H9 (cell line): ENCODE data around the gene NGB. TPM values are rescaled to one million over a fixed set of nuclear protein-coding genes. Genes with fewer than 3 reads are reported as not detected.

Experiments used
- DNase-seq: peaks from one replicate; pipeline ENCODE4 v3.0.0-alpha.2; 2017
- H2AFZ ChIP-seq: one replicate; pipeline ENCODE4 v1.6.1; 2013; ENCODE audit warnings: mild to moderate bottlenecking, low read length, control low read depth, moderate library complexity
- H2AK5ac ChIP-seq: 2 replicates; pipeline ENCODE4 v1.6.1; 2013; ENCODE audit warnings: low read length, control low read depth, mixed read lengths; ENCODE audit not compliant: insufficient read length
- H2BK120ac ChIP-seq: one replicate; pipeline ENCODE4 v1.6.1; 2013; ENCODE audit warnings: low read depth, mild to moderate bottlenecking, low read length, control low read depth, inconsistent platforms; ENCODE audit not compliant: poor library complexity, severe bottlenecking
- H2BK12ac ChIP-seq: 2 replicates; pipeline ENCODE4 v1.6.1; 2013; ENCODE audit warnings: low read length, control low read depth, mixed read lengths, low read depth; ENCODE audit not compliant: insufficient read length
- H2BK15ac ChIP-seq: 2 replicates; pipeline ENCODE4 v1.6.1; 2013; ENCODE audit warnings: low read depth, low read length, control low read depth
- H2BK20ac ChIP-seq: one replicate; pipeline ENCODE4 v1.6.1; 2013; ENCODE audit warnings: low read depth, mild to moderate bottlenecking, low read length, control low read depth, inconsistent platforms; ENCODE audit not compliant: poor library complexity, severe bottlenecking
- H2BK5ac ChIP-seq: 2 replicates; pipeline ENCODE4 v1.6.1; 2013; ENCODE audit warnings: low read length, control low read depth, mixed read lengths; ENCODE audit not compliant: insufficient read length
- H3K14ac ChIP-seq: 2 replicates; pipeline ENCODE4 v1.6.1; 2013; ENCODE audit warnings: low read length, control low read depth; ENCODE audit not compliant: insufficient read depth
- H3K18ac ChIP-seq: 2 replicates; pipeline ENCODE4 v1.6.1; 2013; ENCODE audit warnings: low read depth, mild to moderate bottlenecking, mixed read lengths, low read length, control low read depth; ENCODE audit not compliant: insufficient read length
- H3K23ac ChIP-seq: 2 replicates; pipeline ENCODE4 v1.6.1; 2013; ENCODE audit warnings: low read length, control low read depth, mixed read lengths, low read depth; ENCODE audit not compliant: insufficient read length
- H3K23me2 ChIP-seq: 2 replicates; pipeline ENCODE4 v1.6.1; 2013; ENCODE audit warnings: low read depth, mild to moderate bottlenecking, mixed read lengths, low read length, control low read depth; ENCODE audit not compliant: insufficient read length, poor library complexity, severe bottlenecking
- H3K27ac ChIP-seq: 2 replicates; pipeline ENCODE4 v1.5.1; 2013; ENCODE audit warnings: low read length, control low read depth, mixed read lengths, low read depth; ENCODE audit not compliant: insufficient read length
- H3K27me3 ChIP-seq: 2 replicates; pipeline ENCODE4 v1.6.1; 2013; ENCODE audit warnings: low read length, control low read depth, inconsistent platforms; ENCODE audit not compliant: insufficient read depth
- H3K4ac ChIP-seq: 2 replicates; pipeline ENCODE4 v1.6.1; 2013; ENCODE audit warnings: low read depth, mild to moderate bottlenecking, control low read depth, inconsistent platforms, low read length, moderate library complexity
- H3K4me1 ChIP-seq: 2 replicates; pipeline ENCODE4 v1.6.1; 2013; ENCODE audit warnings: low read length, control low read depth, inconsistent platforms; ENCODE audit not compliant: insufficient read depth
- H3K4me2 ChIP-seq: 2 replicates; pipeline ENCODE4 v1.6.1; 2013; ENCODE audit warnings: low read length, control low read depth, mixed read lengths; ENCODE audit not compliant: insufficient read length, insufficient read depth
- H3K56ac ChIP-seq: 2 replicates; pipeline ENCODE4 v1.6.1; 2013; ENCODE audit warnings: low read depth, mild to moderate bottlenecking, mixed read lengths, low read length, control low read depth; ENCODE audit not compliant: insufficient read length
- H3K79me1 ChIP-seq: 2 replicates; pipeline ENCODE4 v1.6.1; 2013; ENCODE audit warnings: low read depth, mild to moderate bottlenecking, moderate library complexity, low read length, control low read depth, inconsistent platforms; ENCODE audit not compliant: insufficient read depth, poor library complexity, severe bottlenecking
- H3K79me2 ChIP-seq: 2 replicates; pipeline ENCODE4 v1.6.1; 2013; ENCODE audit warnings: low read length, control low read depth, inconsistent platforms; ENCODE audit not compliant: insufficient read depth
- H3K9ac ChIP-seq: 2 replicates; pipeline ENCODE4 v1.6.1; 2013; ENCODE audit warnings: low read length, control low read depth, mixed read lengths; ENCODE audit not compliant: insufficient read length; ENCODE audit errors: extremely low read depth
- H3K9me3 ChIP-seq: one replicate; pipeline ENCODE4 v1.6.1; 2013; ENCODE audit warnings: low read depth, low read length, inconsistent platforms; ENCODE audit not compliant: control insufficient read depth
- H3T11ph ChIP-seq: one replicate; pipeline ENCODE4 v1.6.1; 2013; ENCODE audit warnings: mild to moderate bottlenecking, low read length, control low read depth, inconsistent platforms
- H4K20me1 ChIP-seq: one replicate; pipeline ENCODE4 v1.6.1; 2013; ENCODE audit not compliant: control insufficient read depth, insufficient read length, insufficient read depth
- H4K5ac ChIP-seq: 2 replicates; pipeline ENCODE4 v1.6.1; 2013; ENCODE audit warnings: low read depth, mild to moderate bottlenecking, mixed read lengths, low read length, control low read depth; ENCODE audit not compliant: insufficient read length
- H4K8ac ChIP-seq: replicated peaks from 2 replicates; pipeline ENCODE4 v1.6.1; 2013; ENCODE audit warnings: low read length, control low read depth, mixed read lengths, low read depth; ENCODE audit not compliant: insufficient read length
- H4K91ac ChIP-seq: 2 replicates; pipeline ENCODE4 v1.6.1; 2013; ENCODE audit warnings: low read depth, mild to moderate bottlenecking, moderate library complexity, mixed read lengths, low read length, control low read depth; ENCODE audit not compliant: insufficient read length
- H3K27ac Mint-ChIP-seq, 3 experiments: 2 replicates in 2 of 3; 3 replicates in 1 of 3; pipeline ENCODE4 v1.8.0; 2020 to 2021; ENCODE audit warnings: mixed read lengths in 3 of 3, mild to moderate bottlenecking in 1 of 3, moderate library complexity in 1 of 3
- H3K27me3 Mint-ChIP-seq: 2 replicates; pipeline ENCODE4 v1.8.0; 2021; ENCODE audit warnings: low read depth, mild to moderate bottlenecking, moderate library complexity, mixed read lengths
- H3K36me3 Mint-ChIP-seq, 3 experiments: 2 replicates in 2 of 3; 3 replicates in 1 of 3; pipeline ENCODE4 v1.8.0; 2020 to 2021; ENCODE audit warnings: low read depth in 3 of 3, mixed read lengths in 3 of 3; ENCODE audit not compliant: insufficient read depth in 1 of 3
- H3K4me1 Mint-ChIP-seq, 2 experiments: 2 replicates each; pipeline ENCODE4 v1.8.0; 2020; ENCODE audit warnings: mixed read lengths in 2 of 2
- H3K4me3 Mint-ChIP-seq, 2 experiments: 2 replicates in 1 of 2; 3 replicates in 1 of 2; pipeline ENCODE4 v1.8.0; 2020 to 2021; ENCODE audit warnings: mild to moderate bottlenecking in 2 of 2, mixed read lengths in 2 of 2, moderate library complexity in 1 of 2
- H3K9me3 Mint-ChIP-seq, 2 experiments: 2 replicates in 1 of 2; 3 replicates in 1 of 2; pipeline ENCODE4 v1.8.0; 2020; ENCODE audit warnings: mild to moderate bottlenecking in 2 of 2, mixed read lengths in 2 of 2, moderate library complexity in 1 of 2
- CTCF ChIP-seq: fragments of 200-600 bp; sonication (generic); conservative IDR thresholded peaks from 3 replicates; pipeline ENCODE4 v1.8.0; 2021; ENCODE audit warnings: antibody characterized with exemption, mild to moderate bottlenecking
- WGBS: extraction: QIAGEN DNeasy Blood & Tissue Kit; methylation state at CpG from one replicate; pipeline ENCODE4 v1.1.7; 2013; ENCODE audit warnings: missing lambda C conversion rate, low lambda C conversion rate, mixed read lengths; ENCODE audit not compliant: insufficient read length; ENCODE audit errors: extremely low coverage; 5-methylcytosine and 5-hydroxymethylcytosine counted together
- total RNA-seq: library from RNA; stranded (reverse); gene quantifications from 2 replicates; pipeline ENCODE4 v1.2.1, GENCODE V29; 2021

Gene NGB
- total RNA-seq, 1 experiment from 2014 or later = 0.26 TPM

DNA sequence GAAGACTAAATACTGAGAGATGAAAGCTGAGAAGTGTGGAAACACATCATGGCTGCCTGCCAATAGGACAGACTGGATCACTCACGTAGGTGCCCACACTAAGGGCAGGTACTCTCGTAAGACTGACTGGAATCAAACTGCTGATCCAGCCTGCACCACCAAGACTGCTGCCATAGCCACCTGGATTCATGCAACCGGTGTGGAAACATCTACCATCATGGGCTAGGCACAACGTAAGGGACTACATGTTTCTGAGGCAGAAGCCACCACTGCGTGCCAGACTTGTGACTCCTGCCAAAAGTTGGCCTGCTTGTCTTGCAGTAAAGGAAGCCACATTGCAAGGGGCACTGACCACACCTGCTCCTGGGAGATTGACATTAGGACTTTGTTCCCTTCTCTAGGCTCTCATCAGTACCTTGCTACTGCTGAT is 45.9 kb upstream of the NGB start:
- Histone ChIP-seq H3K9me3 (no peaks in the 10 kb centered on the region), H3K79me1 (no peaks in the 10 kb centered on the region), H3K18ac (no peak overlapping the region), H2BK120ac (no peak overlapping the region), H3K27ac (no peak overlapping the region), H3K79me2 (peaks cover 3% of the 10 kb centered on the region; the same call in 1 of the 2 replicates), H3K23me2 (peaks cover 2% of the 10 kb centered on the region), H3K4me2 (no peak overlapping the region), H2BK12ac (no peak overlapping the region), H4K5ac (no peak overlapping the region), H3T11ph (no peak overlapping the region), H3K9ac (no peak overlapping the region), H2BK5ac (no peak overlapping the region), H3K4me1 (peaks cover 10% of the 10 kb centered on the region; the same call in 1 of the 2 replicates), H2BK20ac (no peak overlapping the region), H3K4ac (no peak overlapping the region), H3K23ac (no peak overlapping the region), H3K27me3 (no peaks in the 10 kb centered on the region), H4K91ac (no peak overlapping the region), H2AFZ (no peak overlapping the region), H3K14ac (no peak overlapping the region), H2BK15ac (no peak overlapping the region), H4K8ac (no peak overlapping the region), H2AK5ac (no peak overlapping the region), H3K56ac (no peak overlapping the region), H4K20me1 (no peaks in the 10 kb centered on the region)
- WGBS = no CpG with 5 or more reads among the region's 5 CpGs
- H3K9me3 Mint-ChIP-seq = no peaks in the 10 kb centered on the region
- no peak overlapping the region for H3K27ac Mint-ChIP-seq
- no peak for DNase-seq
- no peak for TF ChIP-seq CTCF
- H3K4me3 Mint-ChIP-seq = no peak overlapping the region
- no peaks in the 10 kb centered on the region for H3K27me3 Mint-ChIP-seq
- H3K36me3 Mint-ChIP-seq = no peaks in the 10 kb centered on the region
- H3K4me1 Mint-ChIP-seq = peaks cover 52 to 55% of the 10 kb centered on the region in 2 experiments
